DOHH2 (cell line): ENCODE results near the gene B3GALNT1.

ENCODE experiments used
- H3F3A ChIP-seq: fragments of 200-600 bp; sonication (generic), shearing (Covaris generic); 2 replicates; pipeline ENCODE4 v1.6.0; 2016; ENCODE audit warnings: antibody characterized with exemption, mild to moderate bottlenecking; ENCODE audit not compliant: control insufficient read depth, insufficient read depth
- H3K27ac ChIP-seq: fragments of 200-600 bp; sonication (generic); 2 replicates; pipeline ENCODE4 v1.5.1; 2014; ENCODE audit warnings: low read depth, mild to moderate bottlenecking, low read length, moderate library complexity
- H3K27me3 ChIP-seq: fragments of 200-600 bp; sonication (generic); 2 replicates; pipeline ENCODE4 v1.6.1; 2014; ENCODE audit warnings: mild to moderate bottlenecking, low read length, mixed read lengths; ENCODE audit not compliant: control insufficient read depth
- H3K36me3 ChIP-seq: fragments of 200-600 bp; sonication (generic); 2 replicates; pipeline ENCODE4 v1.6.1; 2014; ENCODE audit warnings: mild to moderate bottlenecking, low read length, moderate library complexity, mixed read lengths; ENCODE audit not compliant: control insufficient read depth
- H3K4me1 ChIP-seq: fragments of 200-600 bp; sonication (generic); 2 replicates; pipeline ENCODE4 v1.6.1; 2014; ENCODE audit warnings: mild to moderate bottlenecking, low read length, mixed read lengths; ENCODE audit not compliant: control insufficient read depth
- H3K4me2 ChIP-seq: fragments of 200-600 bp; sonication (generic); 2 replicates; pipeline ENCODE4 v1.6.0; 2014; ENCODE audit warnings: mild to moderate bottlenecking, low read length, moderate library complexity
- H3K4me3 ChIP-seq: fragments of 200-600 bp; sonication (generic); 2 replicates; pipeline ENCODE4 v1.5.1; 2014; ENCODE audit warnings: mild to moderate bottlenecking, low read length, mixed read lengths
- H3K79me2 ChIP-seq: fragments of 200-600 bp; sonication (generic); 2 replicates; pipeline ENCODE4 v1.6.1; 2014; ENCODE audit warnings: mild to moderate bottlenecking, low read length, mixed read lengths; ENCODE audit not compliant: control insufficient read depth
- H3K9me2 ChIP-seq: fragments of 200-600 bp; sonication (generic); replicated peaks from 2 replicates; pipeline ENCODE4 v1.6.1; 2014; ENCODE audit warnings: mild to moderate bottlenecking, low read length, mixed read lengths; ENCODE audit not compliant: control insufficient read depth
- H3K9me3 ChIP-seq: fragments of 200-600 bp; sonication (generic); 2 replicates; pipeline ENCODE4 v1.6.1; 2014; ENCODE audit warnings: antibody characterized with exemption, low read length, mixed read lengths; ENCODE audit not compliant: control insufficient read depth, insufficient read depth
- H4K20me1 ChIP-seq: fragments of 200-600 bp; sonication (generic); 2 replicates; pipeline ENCODE4 v1.6.0; 2014; ENCODE audit warnings: low read depth, mild to moderate bottlenecking, antibody characterized with exemption, low read length, moderate library complexity; ENCODE audit not compliant: control insufficient read depth, insufficient read depth
- CTCF ChIP-seq: fragments of 200-600 bp; sonication (generic); IDR thresholded peaks from one replicate; pipeline ENCODE4 v1.5.1; 2014; ENCODE audit warnings: antibody characterized with exemption, mild to moderate bottlenecking, low read depth, low read length; ENCODE audit not compliant: poor library complexity, severe bottlenecking
- EZH2phosphoT487 ChIP-seq: fragments of 200-600 bp; sonication (generic); IDR thresholded peaks from 2 replicates; pipeline ENCODE4 v1.6.1; 2017; ENCODE audit warnings: borderline replicate concordance, mild to moderate bottlenecking, antibody characterized with exemption, low read length, moderate library complexity, mixed read lengths

Gene B3GALNT1

GRCh38 chr3:161051856-161052255, 53.3 kb downstream of the B3GALNT1 start:
- Histone ChIP-seq H3K27me3 (no peaks in the 10 kb centered on the region), H3K79me2 (no peaks in the 10 kb centered on the region), H4K20me1 (no peaks in the 10 kb centered on the region), H3K4me1 (no peaks in the 10 kb centered on the region), H3K27ac (no peak overlapping the region), H3K4me2 (no peak overlapping the region), H3F3A (no peaks in the 10 kb centered on the region), H3K9me2 (no peaks in the 10 kb centered on the region), H3K9me3 (no peaks in the 10 kb centered on the region), H3K4me3 (no peak overlapping the region), H3K36me3 (no peaks in the 10 kb centered on the region)
- TF ChIP-seq EZH2phosphoT487 = no peak
- no peak for TF ChIP-seq CTCF

GRCh38 chr3:161050935-161051334, 54.2 kb downstream of the B3GALNT1 start:
- no peak overlapping the region for H3K4me3 ChIP-seq
- no peaks in the 10 kb centered on the region for H3K4me1 ChIP-seq
- no peaks in the 10 kb centered on the region for H3F3A ChIP-seq
- no peaks in the 10 kb centered on the region for H3K36me3 ChIP-seq
- TF ChIP-seq CTCF = no peak
- TF ChIP-seq EZH2phosphoT487 = no peak
- no peaks in the 10 kb centered on the region for H4K20me1 ChIP-seq
- no peaks in the 10 kb centered on the region for H3K79me2 ChIP-seq
- no peaks in the 10 kb centered on the region for H3K9me3 ChIP-seq
- H3K9me2 ChIP-seq = no peaks in the 10 kb centered on the region
- no peaks in the 10 kb centered on the region for H3K27me3 ChIP-seq
- no peak overlapping the region for H3K27ac ChIP-seq
- no peak overlapping the region for H3K4me2 ChIP-seq

GRCh38 chr3:161049683-161050248, 55.4 kb downstream of the B3GALNT1 start:
- Histone ChIP-seq H3K79me2 (no peaks in the 10 kb centered on the region), H3K36me3 (no peaks in the 10 kb centered on the region), H3K4me1 (no peaks in the 10 kb centered on the region), H4K20me1 (no peaks in the 10 kb centered on the region), H3K4me3 (no peak overlapping the region), H3K9me2 (no peaks in the 10 kb centered on the region), H3K4me2 (no peak overlapping the region), H3K9me3 (no peaks in the 10 kb centered on the region), H3K27ac (no peak overlapping the region), H3F3A (no peaks in the 10 kb centered on the region), H3K27me3 (no peaks in the 10 kb centered on the region)
- TF ChIP-seq EZH2phosphoT487 = no peak
- TF ChIP-seq CTCF = no peak
